Suprapubic skin (tissue), 4 donors: ENCODE results near the gene USP48. TPM values are rescaled to one million over a fixed set of nuclear protein-coding genes. Genes with fewer than 3 reads are reported as not detected.

Source experiments
- DNase-seq, 2 donors: peaks; one replicate each; pipeline ENCODE4 v3.0.0-alpha.2; 2019; ENCODE audit warnings: low spot score in 2 of 2
- H3K27ac ChIP-seq: fragments of 200-600 bp; sonication (generic); one replicate; pipeline ENCODE4 v1.5.1; 2019
- H3K27me3 ChIP-seq: fragments of 200-600 bp; sonication (generic); one replicate; pipeline ENCODE4 v1.5.1; 2019
- H3K36me3 ChIP-seq: fragments of 200-600 bp; sonication (generic); one replicate; pipeline ENCODE4 v1.5.1; 2019
- H3K4me1 ChIP-seq: fragments of 200-600 bp; sonication (generic); one replicate; pipeline ENCODE4 v1.5.1; 2019
- H3K4me3 ChIP-seq: fragments of 200-600 bp; sonication (generic); one replicate; pipeline ENCODE4 v1.5.1; 2019; ENCODE audit warnings: mild to moderate bottlenecking
- H3K9me3 ChIP-seq: fragments of 200-600 bp; sonication (generic); one replicate; pipeline ENCODE4 v1.5.1; 2019
- CTCF ChIP-seq, 2 donors: fragments of 200-600 bp in 1 of 2; fragments of 450-650 bp in 1 of 2; sonication (generic) in 1 of 2; IDR thresholded peaks; one replicate each; pipeline ENCODE4 v1.5.1; 2016 to 2019; ENCODE audit warnings: antibody characterized with exemption in 2 of 2, mild to moderate bottlenecking in 1 of 2, moderate library complexity in 1 of 2
- EP300 ChIP-seq: sonication (generic); formaldehyde crosslinking; IDR thresholded peaks from one replicate; pipeline ENCODE4 v1.6.1; 2017; ENCODE audit warnings: antibody characterized with exemption
- POLR2A ChIP-seq, 2 donors: fragments of 450-650 bp; IDR thresholded peaks; one replicate each; pipeline ENCODE4 v1.6.1; 2017; ENCODE audit warnings: antibody characterized with exemption in 2 of 2, mild to moderate bottlenecking in 2 of 2, moderate library complexity in 2 of 2
- POLR2AphosphoS5 ChIP-seq, 3 donors: sonication (generic); formaldehyde crosslinking; IDR thresholded peaks; one replicate each; pipeline ENCODE4 v1.6.1; 2017; ENCODE audit warnings: antibody characterized with exemption in 3 of 3
- WGBS: methylation state at CpG from one replicate; pipeline ENCODE4 v1.1.5; 2018; 5-methylcytosine and 5-hydroxymethylcytosine counted together
- total RNA-seq, 4 donors: library from RNA; depleted of rRNA; stranded (reverse); fragments of >200 nt; gene quantifications; one replicate each; pipeline ENCODE4 v1.1.0, GENCODE V29; 2016

The USP48 gene
- total RNA-seq, 4 donors from 2014 or later = 27.7 to 151 (median 46.0) TPM

- H3K27me3 ChIP-seq = peaks cover 30% of the 10 kb centered on the region
- 73% methylated on average over 5 of the region's 5 CpGs for WGBS
Observed at GRCh38 chr1:21644906-21645305, 138.0 kb downstream of the USP48 start.

GRCh38 chr1:21644348-21644747, 138.6 kb downstream of the USP48 start:
- WGBS = 85% methylated on average over 10 of the region's 10 CpGs
- H3K9me3 ChIP-seq = no peaks in the 10 kb centered on the region
- no peak overlapping the region for H3K27ac ChIP-seq
- H3K27me3 ChIP-seq = peaks cover 25% of the 10 kb centered on the region
- H3K4me1 ChIP-seq = peaks cover 10% of the 10 kb centered on the region
- no peaks in the 10 kb centered on the region for H3K36me3 ChIP-seq
- no peak overlapping the region for H3K4me3 ChIP-seq
- no peak for TF ChIP-seq CTCF (IDR thresholded peaks at IDR 0.05)
- TF ChIP-seq EP300 = no peak
- no peak for TF ChIP-seq POLR2A (IDR thresholded peaks at IDR 0.05)
- DNase-seq = no peak

More at GRCh38 chr1:21644906-21645305, 138.0 kb downstream of the USP48 start:
- TF ChIP-seq POLR2A (IDR thresholded peaks at IDR 0.05) (no peak), EP300 (no peak), CTCF (IDR thresholded peaks at IDR 0.05) (no peak), POLR2AphosphoS5 (IDR thresholded peaks at IDR 0.05) (no peak)
- Histone ChIP-seq H3K27ac (no peak overlapping the region), H3K36me3 (no peaks in the 10 kb centered on the region), H3K4me3 (no peak overlapping the region), H3K9me3 (no peaks in the 10 kb centered on the region), H3K4me1 (peaks cover 4% of the 10 kb centered on the region)
- no peak for DNase-seq

GRCh38 chr1:21643624-21644023, 139.3 kb downstream of the USP48 start:
- no peak overlapping the region for H3K27ac ChIP-seq
- 92% methylated on average over 5 of the region's 5 CpGs for WGBS
- peaks cover 18% of the 10 kb centered on the region for H3K27me3 ChIP-seq
- H3K36me3 ChIP-seq = no peaks in the 10 kb centered on the region
- no peak overlapping the region for H3K4me3 ChIP-seq
- TF ChIP-seq EP300 (no peak), POLR2AphosphoS5 (IDR thresholded peaks at IDR 0.05) (no peak), POLR2A (IDR thresholded peaks at IDR 0.05) (no peak), CTCF (IDR thresholded peaks at IDR 0.05) (no peak)
- H3K4me1 ChIP-seq = peaks cover 17% of the 10 kb centered on the region
- DNase-seq = no peak
- H3K9me3 ChIP-seq = no peaks in the 10 kb centered on the region

- WGBS = 93% methylated on average over 3 of the region's 19 CpGs
- Histone ChIP-seq H3K27ac (no peak overlapping the region), H3K27me3 (peaks cover 16% of the 10 kb centered on the region), H3K4me3 (no peak overlapping the region), H3K36me3 (no peaks in the 10 kb centered on the region), H3K9me3 (no peaks in the 10 kb centered on the region), H3K4me1 (peaks cover 19% of the 10 kb centered on the region)
- no peak for DNase-seq
- TF ChIP-seq EP300 (no peak), CTCF (IDR thresholded peaks at IDR 0.05) (no peak), POLR2AphosphoS5 (IDR thresholded peaks at IDR 0.05) (no peak), POLR2A (IDR thresholded peaks at IDR 0.05) (no peak)
Observed at GRCh38 chr1:21641967-21642739, 140.8 kb downstream of the USP48 start.

GRCh38 chr1:21641537-21641936, 141.4 kb downstream of the USP48 start:
- TF ChIP-seq POLR2AphosphoS5 (IDR thresholded peaks at IDR 0.05) = no peak
- no peak for TF ChIP-seq EP300
- no peak for TF ChIP-seq CTCF (IDR thresholded peaks at IDR 0.05)
- TF ChIP-seq POLR2A (IDR thresholded peaks at IDR 0.05) = no peak
- Histone ChIP-seq H3K36me3 (no peaks in the 10 kb centered on the region), H3K4me1 (peaks cover 19% of the 10 kb centered on the region), H3K27me3 (peaks cover 13% of the 10 kb centered on the region), H3K27ac (no peak overlapping the region), H3K9me3 (no peaks in the 10 kb centered on the region), H3K4me3 (no peak overlapping the region)
- 87% methylated on average over 5 of the region's 6 CpGs for WGBS
- no peak for DNase-seq
